Measurements from ENCODE around the gene EPHX1. TPM values are rescaled to one million over a fixed set of nuclear protein-coding genes. Genes with fewer than 3 reads are reported as not detected.

The EPHX1 gene
- total RNA-seq, 2 experiments from 2014 or later: 0.93 to 1.0 TPM

DNA sequence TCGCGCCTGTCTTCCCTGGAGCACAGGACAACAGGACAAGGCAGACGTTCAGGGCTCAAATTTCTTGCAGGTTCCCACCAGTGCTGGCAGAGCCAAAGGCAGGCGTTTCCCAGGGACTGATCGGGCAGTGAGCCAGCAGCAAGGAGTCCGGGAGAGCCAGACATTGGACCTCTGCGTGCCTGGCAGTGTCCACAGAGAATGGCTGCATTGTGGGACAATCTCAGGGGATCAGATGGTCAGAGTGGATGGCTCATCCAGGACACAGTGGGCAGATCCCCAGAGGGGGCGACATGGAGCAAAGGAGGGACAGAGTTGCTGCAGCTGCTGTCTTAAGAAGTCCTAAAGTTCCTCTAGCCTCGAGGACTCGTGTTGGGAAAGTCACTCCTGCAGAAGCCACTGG, 67.7 kb downstream of the EPHX1 start:
- H3K27me3 Mint-ChIP-seq: no peaks in the 10 kb centered on the region
- POLR2A ChIA-PET: interaction anchor here (1.2 kb wide), 2 partner anchors 20 to 45 kb away, joined by 4 to 5 read pairs; no protein-coding TSS in a partner anchor
- DNase-seq: no peak
- peaks cover 73% of the 10 kb centered on the region for H3K4me1 Mint-ChIP-seq
- H3K27ac Mint-ChIP-seq: no peak overlapping the region
- H3K36me3 Mint-ChIP-seq (ENCODE audit: low read depth): peaks cover 69% of the 10 kb centered on the region
- no peak overlapping the region for H3K4me3 Mint-ChIP-seq
- H3K9me3 Mint-ChIP-seq: no peaks in the 10 kb centered on the region
- CTCF ChIA-PET: interaction anchor here (1.3 to 1.5 kb wide), 3 partner anchors 11 to 111 kb away, joined by 3 to 7 read pairs (median 4); no protein-coding TSS in a partner anchor

DNA sequence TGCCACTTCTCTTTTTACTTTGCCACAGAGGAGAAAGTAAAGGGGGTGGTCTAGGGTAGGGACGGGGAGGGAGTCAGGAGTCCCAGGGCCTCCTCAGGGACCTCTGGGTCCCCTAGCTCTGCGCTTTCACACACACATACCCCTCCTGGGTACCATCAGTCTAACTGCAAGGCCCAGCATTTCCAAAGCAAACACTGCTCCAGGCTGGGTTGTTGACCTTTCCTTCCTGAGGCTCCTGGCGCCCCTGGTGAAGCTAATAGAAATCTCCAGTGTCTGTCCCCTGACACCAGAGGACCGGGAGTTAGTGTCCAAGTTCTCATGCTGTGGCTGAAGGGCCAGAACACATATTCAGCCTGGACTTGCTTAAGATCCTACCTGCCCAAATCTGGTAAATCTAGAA, 68.4 kb downstream of the EPHX1 start:
- Mint-ChIP-seq H3K4me1 (peaks cover 71% of the 10 kb centered on the region), H3K27ac (no peak overlapping the region), H3K9me3 (no peaks in the 10 kb centered on the region), H3K27me3 (peaks cover 2% of the 10 kb centered on the region), H3K4me3 (no peak overlapping the region), H3K36me3 (ENCODE audit: low read depth) (peaks cover 63% of the 10 kb centered on the region)
- POLR2A ChIA-PET: no interaction called here
- CTCF ChIA-PET: interaction anchor here (1.5 kb wide), 1 partner anchor 42 kb away, joined by 3 read pairs; no protein-coding TSS in a partner anchor
- no peak for DNase-seq

DNA sequence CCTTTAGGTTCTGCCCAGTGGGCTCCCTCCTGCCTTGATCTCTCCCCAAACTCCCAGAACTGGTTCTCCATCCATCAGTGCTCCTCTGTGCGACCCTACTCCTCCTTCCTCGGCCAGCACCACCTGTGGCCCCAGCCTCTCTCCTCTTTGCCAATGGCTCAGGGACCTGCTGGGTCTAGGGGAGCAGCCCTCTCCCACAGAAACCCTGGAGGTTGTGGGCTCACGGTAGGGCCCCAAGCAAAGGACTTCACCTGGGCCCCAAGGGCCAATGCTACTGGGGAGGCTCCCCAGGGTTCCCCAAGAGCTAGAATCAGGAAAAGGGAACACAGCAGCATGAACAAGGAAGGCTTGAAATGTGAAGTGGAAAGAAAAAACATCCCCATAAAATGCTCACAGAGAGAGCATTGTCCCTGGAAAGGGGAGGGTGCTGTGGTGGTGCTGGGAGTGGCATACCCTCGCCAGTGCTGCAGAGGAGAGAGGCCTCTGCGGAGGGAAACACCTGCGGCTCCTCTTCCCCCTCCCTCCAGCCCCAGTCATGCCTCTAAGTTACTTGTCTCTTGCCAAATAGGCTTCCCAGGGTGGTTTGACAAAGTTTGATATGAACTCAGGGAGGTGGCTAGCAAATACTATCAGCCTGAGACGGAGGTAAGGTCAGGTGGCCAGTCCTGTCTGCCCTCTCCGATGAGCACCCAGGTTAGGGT, 69.7 kb downstream of the EPHX1 start:
- peaks cover 71% of the 10 kb centered on the region for H3K4me1 Mint-ChIP-seq
- H3K9me3 Mint-ChIP-seq: no peaks in the 10 kb centered on the region
- POLR2A ChIA-PET: interaction anchor here (1.5 to 5.6 kb wide), 6 partner anchors 9 to 120 kb away, joined by 4 to 83 read pairs (median 51); partner anchors contain the start of genes PYCR2, SDE2 and SRP9
- H3K36me3 Mint-ChIP-seq (ENCODE audit: low read depth): peaks cover 53% of the 10 kb centered on the region
- H3K27me3 Mint-ChIP-seq: peaks cover 6% of the 10 kb centered on the region
- CTCF ChIA-PET: interaction anchor here (4.2 to 4.7 kb wide), 2 partner anchors 31 to 101 kb away, joined by 30 to 33 read pairs; partner anchors contain the start of gene SRP9
- peak overlapping the region; percentile 88 for H3K27ac Mint-ChIP-seq
- no peak for DNase-seq
- H3K4me3 Mint-ChIP-seq: peak overlapping the region; percentile 89

DNA sequence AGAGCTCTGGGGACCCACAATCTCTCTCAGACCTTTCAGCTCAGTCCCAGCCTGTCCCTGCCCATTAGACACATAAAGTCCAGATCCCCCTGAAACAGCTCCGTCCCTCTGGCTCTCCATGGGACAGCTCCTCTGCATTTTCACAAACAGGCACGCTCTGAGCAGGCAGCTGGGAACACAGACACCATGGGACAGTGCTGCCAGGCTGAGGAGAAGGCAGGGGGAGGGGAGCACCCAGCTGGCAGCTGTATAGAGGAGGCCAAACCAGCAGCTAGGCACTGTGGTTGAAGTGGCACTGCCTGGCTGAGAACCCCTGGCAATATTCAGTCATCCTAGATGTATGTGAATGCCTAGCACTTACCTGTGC, 70.3 kb downstream of the EPHX1 start:
- peaks cover 66% of the 10 kb centered on the region for H3K4me1 Mint-ChIP-seq
- DNase-seq: no peak
- ChIA-PET POLR2A (interaction anchor here (1.0 to 5.6 kb wide), 9 partner anchors 10 to 120 kb away, joined by 3 to 83 read pairs (median 24); partner anchors contain the start of genes LEFTY1, PYCR2, SDE2 and SRP9), CTCF (interaction anchor here (0.6 to 4.7 kb wide), 6 partner anchors 18 to 358 kb away, joined by 3 to 33 read pairs (median 16); partner anchors contain the start of genes H3-3A and SRP9)
- H3K27ac Mint-ChIP-seq: peak overlapping the region; percentile 88
- H3K9me3 Mint-ChIP-seq: no peaks in the 10 kb centered on the region
- peaks cover 50% of the 10 kb centered on the region for H3K36me3 Mint-ChIP-seq (ENCODE audit: low read depth)
- H3K4me3 Mint-ChIP-seq: peak overlapping the region; percentile 89
- H3K27me3 Mint-ChIP-seq: peaks cover 6% of the 10 kb centered on the region

DNA sequence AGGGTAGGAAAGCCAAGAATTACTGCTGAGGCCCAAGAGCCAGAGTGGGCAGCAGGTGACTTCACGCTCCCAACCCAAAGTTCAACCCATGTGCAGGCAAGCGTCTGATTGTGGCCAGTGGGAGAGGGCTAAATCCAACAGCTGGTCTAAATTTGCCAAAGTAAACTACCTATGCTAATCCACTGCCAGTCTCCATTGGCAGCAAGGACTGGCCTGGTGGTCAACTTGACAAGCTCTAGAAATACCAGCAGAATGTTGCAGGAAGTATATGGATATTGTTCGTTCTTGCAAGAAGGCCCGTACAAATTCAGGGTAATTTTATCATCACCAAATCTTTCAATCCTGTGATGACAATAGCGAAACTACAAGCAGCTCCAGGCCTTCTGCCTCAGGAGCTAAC, 70.7 kb downstream of the EPHX1 start:
- POLR2A ChIA-PET: interaction anchor here (1.0 to 5.6 kb wide), 12 partner anchors 10 to 413 kb away, joined by 3 to 83 read pairs (median 22); partner anchors contain the start of genes H3-3A, LEFTY1, PYCR2 and SDE2
- CTCF ChIA-PET: interaction anchor here (0.6 to 4.7 kb wide), 12 partner anchors 9 to 413 kb away, joined by 3 to 33 read pairs (median 5); partner anchors contain the start of genes H3-3A, PYCR2 and SRP9
- H3K36me3 Mint-ChIP-seq (ENCODE audit: low read depth): peaks cover 46% of the 10 kb centered on the region
- peak overlapping the region; percentile 89 for H3K4me3 Mint-ChIP-seq
- DNase-seq: no peak
- H3K9me3 Mint-ChIP-seq: no peaks in the 10 kb centered on the region
- H3K27me3 Mint-ChIP-seq: peaks cover 6% of the 10 kb centered on the region
- peak overlapping the region; percentile 88 for H3K27ac Mint-ChIP-seq
- H3K4me1 Mint-ChIP-seq: peaks cover 62% of the 10 kb centered on the region

DNA sequence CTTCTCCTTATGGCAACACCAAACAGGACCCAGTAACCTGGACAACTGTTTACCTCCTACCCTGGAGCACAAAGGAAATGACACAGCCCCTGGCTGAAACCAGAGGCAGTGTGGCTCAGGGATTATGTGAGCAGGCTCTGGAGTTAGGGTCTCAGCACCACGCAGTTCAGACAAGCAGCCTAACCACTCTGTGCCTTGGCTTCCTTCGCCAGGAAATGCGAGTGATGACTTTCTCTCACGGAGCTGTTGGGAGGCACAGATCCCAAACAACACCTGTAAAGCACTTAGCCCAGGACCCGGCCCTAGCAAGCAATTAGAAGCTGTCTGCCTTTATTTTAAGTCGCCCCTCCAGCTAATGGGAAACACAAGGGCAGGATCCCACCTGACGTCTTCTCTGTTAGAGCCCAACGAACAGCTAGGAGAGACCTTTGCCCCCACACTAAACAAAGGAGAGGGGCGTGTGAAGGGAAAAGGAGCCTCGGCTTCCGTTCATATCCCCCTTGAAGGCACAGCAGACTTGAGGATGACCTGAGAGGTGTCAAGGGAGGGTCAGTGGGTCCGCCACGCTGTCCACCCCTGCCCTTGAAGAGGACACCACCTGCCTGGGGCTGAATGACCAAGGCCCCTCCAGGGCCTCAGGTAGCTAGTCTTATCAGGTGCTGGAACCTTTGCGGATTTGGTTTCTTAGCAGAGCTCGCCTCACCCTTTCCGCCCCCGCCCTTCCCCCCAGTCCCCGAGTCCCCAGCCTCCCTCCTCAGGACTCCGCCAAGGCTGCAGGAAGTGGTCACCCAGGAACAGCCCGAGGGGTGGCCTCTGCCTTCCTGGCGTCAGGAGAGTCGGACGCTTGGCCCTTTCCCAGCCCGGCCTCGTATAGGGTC, 71.4 kb downstream of the EPHX1 start:
- POLR2A ChIA-PET: interaction anchor here (0.6 to 5.6 kb wide), 23 partner anchors 9 to 453 kb away, joined by 3 to 83 read pairs (median 6); partner anchors contain the start of genes H3-3A, LBR, LEFTY1 and PYCR2
- Mint-ChIP-seq H3K4me3 (peak overlapping the region; percentile 89), H3K4me1 (peaks cover 56% of the 10 kb centered on the region), H3K27me3 (peaks cover 6% of the 10 kb centered on the region), H3K9me3 (no peaks in the 10 kb centered on the region), H3K36me3 (ENCODE audit: low read depth) (peaks cover 40% of the 10 kb centered on the region), H3K27ac (peak overlapping the region; percentile 88)
- CTCF ChIA-PET: interaction anchor here (0.6 to 4.7 kb wide), 17 partner anchors 9 to 414 kb away, joined by 3 to 33 read pairs (median 4); partner anchors contain the start of genes H3-3A, PYCR2 and SRP9
- peak; percentile 71 for DNase-seq

DNA sequence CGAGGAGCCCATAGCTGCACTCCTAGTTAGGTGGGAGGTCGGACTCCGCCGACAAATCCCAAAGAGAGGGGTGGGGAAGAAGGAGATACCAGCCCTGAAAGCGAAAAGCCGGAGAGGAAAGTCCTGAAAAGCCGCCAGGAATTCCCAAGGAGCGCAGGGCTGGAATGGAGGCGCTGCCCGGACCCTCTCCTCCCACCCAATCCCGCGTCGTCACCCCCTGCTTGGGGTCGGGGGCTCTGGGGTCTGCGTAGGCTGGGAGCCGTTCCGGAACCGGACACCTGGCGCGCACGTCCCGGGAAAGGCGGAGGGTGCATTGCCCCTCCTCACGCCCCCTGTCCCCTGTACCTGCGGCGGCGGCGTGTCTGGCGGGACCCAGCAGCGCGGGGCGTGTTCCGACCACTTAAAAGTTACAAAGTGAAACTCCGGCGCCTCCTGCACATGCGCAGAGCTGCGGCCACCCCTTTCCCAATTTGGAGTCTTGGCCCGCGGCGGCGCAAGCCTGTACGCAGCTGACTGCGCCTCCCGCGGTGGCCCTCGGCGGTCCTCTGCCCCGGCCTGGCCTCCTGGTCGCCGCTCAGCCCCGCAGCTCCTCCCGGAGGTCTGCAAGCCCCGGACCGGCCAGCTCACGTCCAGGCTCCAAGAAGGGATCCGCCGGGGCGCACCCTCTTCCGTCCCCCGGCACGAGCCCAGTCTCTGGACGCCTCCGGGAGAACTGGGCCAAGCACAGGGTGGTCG, 72.2 kb downstream of the EPHX1 start, which contains the start of gene TMEM63A:
TSS of gene TMEM63A (minus strand) at position 422 of the 735 bp plus-strand sequence. CDS start 4,800 bp downstream, outside the sequence.
- peak within 1 kb of the TSS; percentile 88 for H3K27ac Mint-ChIP-seq
- ChIA-PET CTCF (interaction anchor here (0.8 to 4.7 kb wide), 19 partner anchors 10 to 414 kb away, joined by 3 to 33 read pairs (median 3); partner anchors contain the start of genes PYCR2 and SRP9), POLR2A (interaction anchor here (0.9 to 5.6 kb wide), 26 partner anchors 9 to 454 kb away, joined by 3 to 83 read pairs (median 6); partner anchors contain the start of genes H3-3A, LBR, LEFTY1 and PYCR2)
- H3K27me3 Mint-ChIP-seq: peaks cover 9% of the 10 kb centered on the region
- no peaks in the 10 kb centered on the region for H3K9me3 Mint-ChIP-seq
- peak within 1 kb of the TSS; percentile 89 for H3K4me3 Mint-ChIP-seq
- H3K36me3 Mint-ChIP-seq (ENCODE audit: low read depth): peaks cover 34% of the 10 kb centered on the region
- peaks cover 50% of the 10 kb centered on the region for H3K4me1 Mint-ChIP-seq
- peak; percentile 90 for DNase-seq

DNA sequence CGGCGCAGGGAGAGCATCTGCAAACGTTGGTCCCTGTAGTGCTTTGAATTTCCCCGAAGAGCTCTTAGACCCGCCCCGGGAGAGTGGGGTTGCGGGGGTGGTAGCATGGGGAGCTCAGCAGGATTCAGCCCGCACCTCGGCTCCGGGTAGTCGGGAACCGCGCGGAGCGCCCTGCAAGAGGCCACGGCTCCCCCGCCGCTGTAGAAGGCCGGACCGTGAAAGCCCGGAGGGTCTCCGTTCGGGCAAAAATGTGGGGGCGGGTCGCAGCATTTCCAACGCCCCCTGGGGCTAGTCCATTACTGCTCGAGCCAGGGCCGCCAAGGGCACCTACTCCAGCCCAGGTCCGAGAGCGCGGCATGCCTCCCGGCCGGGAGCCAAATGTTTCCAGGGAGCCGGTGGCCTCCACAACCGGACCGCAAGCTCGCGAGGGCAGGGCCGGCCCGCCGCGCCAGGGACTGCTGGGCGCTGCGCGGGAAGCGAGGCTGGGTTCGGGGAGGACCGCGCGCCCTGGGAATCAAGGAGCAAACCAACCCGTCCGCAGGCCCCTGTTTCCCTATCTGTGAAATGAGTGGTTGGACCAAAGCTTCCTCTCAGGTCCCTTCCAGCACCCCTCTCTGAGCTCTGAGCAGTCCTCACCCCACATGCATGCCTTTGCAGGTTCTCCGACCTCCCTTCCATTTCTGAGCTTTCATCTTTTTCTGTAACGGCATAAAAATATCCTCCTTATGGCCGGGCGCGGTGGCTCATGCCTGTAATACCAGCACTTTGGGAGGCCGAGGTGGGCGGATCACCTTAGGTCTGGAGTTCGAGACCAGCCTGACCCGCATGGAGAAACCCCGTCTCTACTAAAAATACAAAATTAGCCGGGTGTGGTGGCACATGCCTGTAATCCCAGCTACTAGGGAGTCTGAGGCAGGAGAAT, 73.0 kb downstream of the EPHX1 start:
- DNase-seq: peak; percentile 48
- ChIA-PET CTCF (interaction anchor here (0.8 to 4.7 kb wide), 16 partner anchors 9 to 408 kb away, joined by 3 to 33 read pairs (median 3); partner anchors contain the start of genes PYCR2 and SRP9), POLR2A (interaction anchor here (0.9 to 5.6 kb wide), 24 partner anchors 8 to 455 kb away, joined by 3 to 83 read pairs (median 6); partner anchors contain the start of genes H3-3A, LBR, LEFTY1 and PYCR2)
- Mint-ChIP-seq H3K4me3 (peak overlapping the region; percentile 89), H3K27ac (peak overlapping the region; percentile 72), H3K27me3 (peaks cover 9% of the 10 kb centered on the region), H3K9me3 (no peaks in the 10 kb centered on the region), H3K4me1 (peaks cover 42% of the 10 kb centered on the region), H3K36me3 (ENCODE audit: low read depth) (peaks cover 26% of the 10 kb centered on the region)

DNA sequence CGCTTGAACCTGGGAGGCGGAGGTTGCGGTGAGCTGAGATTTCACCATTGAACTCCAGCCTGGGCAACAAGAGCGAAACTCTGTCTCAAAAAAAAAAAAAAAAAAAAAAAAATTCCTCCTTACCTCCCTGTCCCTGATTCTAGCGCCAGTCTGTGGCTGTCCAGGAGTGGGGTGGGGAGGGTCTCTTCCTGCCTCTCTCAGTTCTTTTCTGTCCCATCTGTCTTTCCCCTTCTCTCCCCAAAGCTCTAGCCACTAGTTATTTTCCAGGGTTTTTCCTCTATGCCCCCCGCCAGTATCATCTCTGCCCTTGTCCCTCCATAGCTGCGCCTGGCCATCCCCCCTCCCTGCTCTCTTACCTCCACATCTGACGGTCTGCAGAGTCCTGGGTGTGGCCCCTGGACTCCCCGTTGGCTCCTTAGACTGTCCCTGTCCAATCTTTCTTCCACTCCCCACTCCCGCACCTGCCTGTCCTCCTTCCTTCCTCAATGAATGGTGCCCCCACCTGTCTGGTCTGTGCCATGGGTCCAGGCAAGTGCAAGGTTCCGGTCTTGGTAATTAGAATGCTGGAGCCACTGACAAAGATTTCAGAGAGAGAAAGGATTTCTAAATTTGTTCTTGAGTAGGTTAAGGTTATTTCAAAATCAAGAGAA, 73.8 kb downstream of the EPHX1 start:
- DNase-seq: no peak
- ChIA-PET CTCF (interaction anchor here (0.7 to 4.7 kb wide), 6 partner anchors 12 to 105 kb away, joined by 3 to 33 read pairs (median 17); partner anchors contain the start of gene SRP9), POLR2A (interaction anchor here (1.1 to 5.6 kb wide), 15 partner anchors 7 to 456 kb away, joined by 3 to 83 read pairs (median 18); partner anchors contain the start of genes LBR, LEFTY1, PYCR2 and SDE2)
- Mint-ChIP-seq H3K36me3 (ENCODE audit: low read depth) (peaks cover 22% of the 10 kb centered on the region), H3K27ac (peak overlapping the region; percentile 72), H3K4me3 (peak overlapping the region; percentile 59), H3K4me1 (peaks cover 36% of the 10 kb centered on the region), H3K27me3 (peaks cover 9% of the 10 kb centered on the region), H3K9me3 (no peaks in the 10 kb centered on the region)

DNA sequence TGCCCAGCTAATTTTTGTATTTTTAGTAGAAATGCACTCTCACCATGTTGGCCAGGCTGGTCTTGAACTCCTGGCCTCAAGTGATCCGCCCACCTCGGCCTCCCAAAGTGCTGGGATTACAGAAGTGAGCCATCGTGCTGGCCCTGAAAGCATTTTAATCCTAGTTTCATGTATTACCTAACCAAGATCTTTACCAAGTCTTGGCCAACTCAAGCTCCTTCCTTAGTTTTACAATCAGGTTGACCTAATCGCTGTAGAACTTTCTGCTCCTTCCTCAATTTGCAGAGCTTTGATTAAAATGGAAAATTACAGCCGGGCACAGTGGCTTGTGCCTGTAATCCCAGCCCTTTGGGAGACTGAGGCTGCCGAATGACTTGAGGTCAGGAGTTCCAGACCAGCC, 75.4 kb downstream of the EPHX1 start:
- no peaks in the 10 kb centered on the region for H3K9me3 Mint-ChIP-seq
- DNase-seq: no peak
- peaks cover 9% of the 10 kb centered on the region for H3K27me3 Mint-ChIP-seq
- POLR2A ChIA-PET: interaction anchor here (1.0 to 2.8 kb wide), 2 partner anchors 12 to 13 kb away, joined by 3 to 7 read pairs; no protein-coding TSS in a partner anchor
- peaks cover 9% of the 10 kb centered on the region for H3K36me3 Mint-ChIP-seq (ENCODE audit: low read depth)
- H3K27ac Mint-ChIP-seq: no peak overlapping the region
- CTCF ChIA-PET: interaction anchor here (1.1 kb wide), 1 partner anchor 9 kb away, joined by 6 read pairs; no protein-coding TSS in a partner anchor
- H3K4me3 Mint-ChIP-seq: no peak overlapping the region
- H3K4me1 Mint-ChIP-seq: peaks cover 20% of the 10 kb centered on the region
